ENCODE data around the gene GNLY.

GNLY gene

GRCh38 chr2:85665264-85665937 lies 28.8 kb upstream of the GNLY start:
- TF ChIP-seq CTCF (IDR thresholded peaks at IDR 0.05; ENCODE audit: control insufficient read depth, insufficient read depth, low read depth, low read length, missing control alignments) = no peak

GRCh38 chr2:85666016-85666415 lies 28.1 kb upstream of the GNLY start:
- no peak for DNase-seq (ENCODE audit: low read depth)
- TF ChIP-seq CTCF (IDR thresholded peaks at IDR 0.05; ENCODE audit: control insufficient read depth, insufficient read depth, low read depth, low read length, missing control alignments) = no peak
- H3K4me3 ChIP-seq (ENCODE audit: control insufficient read depth, low read depth, low read length) = no peak overlapping the region

More at GRCh38 chr2:85665264-85665937, 28.8 kb upstream of the GNLY start:
- DNase-seq (ENCODE audit: low read depth) = no peak
- H3K4me3 ChIP-seq (ENCODE audit: control insufficient read depth, low read depth, low read length) = no peak overlapping the region

- no peak for DNase-seq (ENCODE audit: low read depth)
- TF ChIP-seq CTCF (IDR thresholded peaks at IDR 0.05; ENCODE audit: control insufficient read depth, insufficient read depth, low read depth, low read length, missing control alignments) = no peak
- no peak overlapping the region for H3K4me3 ChIP-seq (ENCODE audit: control insufficient read depth, low read depth, low read length)
These were observed 27.5 kb upstream of the GNLY start for GRCh38 chr2:85666435-85667316.

- TF ChIP-seq CTCF (IDR thresholded peaks at IDR 0.05; ENCODE audit: control insufficient read depth, insufficient read depth, low read depth, low read length, missing control alignments) = no peak
- H3K4me3 ChIP-seq (ENCODE audit: control insufficient read depth, low read depth, low read length) = no peak overlapping the region
- no peak for DNase-seq (ENCODE audit: low read depth)
These were observed 26.6 kb upstream of the GNLY start for GRCh38 chr2:85667561-85668008.

- no peak for DNase-seq (ENCODE audit: low read depth)
- TF ChIP-seq CTCF (IDR thresholded peaks at IDR 0.05; ENCODE audit: control insufficient read depth, insufficient read depth, low read depth, low read length, missing control alignments) = no peak
- H3K4me3 ChIP-seq (ENCODE audit: control insufficient read depth, low read depth, low read length) = no peak within 1 kb of the TSS
These were observed 25.9 kb upstream of the GNLY start, which contains the start of gene SFTPB for GRCh38 chr2:85668009-85668856. TSS of gene SFTPB (minus strand) at chr2:85668199. CDS start at chr2:85668183, 16 bp downstream.

GRCh38 chr2:85668857-85669142 lies 25.4 kb upstream of the GNLY start:
- no peak for TF ChIP-seq CTCF (IDR thresholded peaks at IDR 0.05; ENCODE audit: control insufficient read depth, insufficient read depth, low read depth, low read length, missing control alignments)
- no peak overlapping the region for H3K4me3 ChIP-seq (ENCODE audit: control insufficient read depth, low read depth, low read length)
- no peak for DNase-seq (ENCODE audit: low read depth)

Measured in AG09309 (cell line).